KMS-11 (cell line): ENCODE data around the gene UBIAD1.

Experiments
- H2AFZ ChIP-seq: fragments of 200-600 bp; sonication (generic); 2 replicates; pipeline ENCODE4 v1.6.1; 2016; ENCODE audit warnings: antibody characterized with exemption, mixed run types, low read depth
- H3K27ac ChIP-seq: fragments of 200-600 bp; sonication (generic); 2 replicates; pipeline ENCODE4 v1.6.1; 2016; ENCODE audit warnings: mild to moderate bottlenecking, mixed run types
- H3K27me3 ChIP-seq: fragments of 200-600 bp; sonication (generic); 2 replicates; pipeline ENCODE4 v1.6.1; 2017; ENCODE audit warnings: mild to moderate bottlenecking, low read depth, mixed run types, moderate library complexity; ENCODE audit not compliant: insufficient read depth
- H3K36me3 ChIP-seq: fragments of 200-600 bp; sonication (generic); 2 replicates; pipeline ENCODE4 v1.6.1; 2017; ENCODE audit warnings: mild to moderate bottlenecking, mixed run types; ENCODE audit not compliant: insufficient read depth
- H3K4me1 ChIP-seq: fragments of 200-600 bp; sonication (generic); 2 replicates; pipeline ENCODE4 v1.6.1; 2016; ENCODE audit warnings: mild to moderate bottlenecking, low read depth, mixed run types; ENCODE audit not compliant: poor library complexity, severe bottlenecking
- H3K4me2 ChIP-seq: fragments of 200-600 bp; sonication (generic); 2 replicates; pipeline ENCODE4 v1.7.0; 2016; ENCODE audit warnings: mild to moderate bottlenecking, mixed run types
- H3K4me3 ChIP-seq: fragments of 200-600 bp; sonication (generic); IDR thresholded peaks from 2 replicates; pipeline ENCODE4 v1.6.1; 2017; ENCODE audit warnings: low read depth, low read length, mixed read lengths; ENCODE audit not compliant: insufficient read depth
- H3K79me2 ChIP-seq: fragments of 200-600 bp; sonication (generic); 2 replicates; pipeline ENCODE4 v1.6.1; 2016; ENCODE audit warnings: low read depth, mixed run types; ENCODE audit not compliant: insufficient read depth
- H3K9ac ChIP-seq: fragments of 200-600 bp; sonication (generic); 2 replicates; pipeline ENCODE4 v1.6.1; 2016; ENCODE audit warnings: mild to moderate bottlenecking, mixed run types
- H4K20me1 ChIP-seq: fragments of 200-600 bp; sonication (generic); 2 replicates; pipeline ENCODE4 v1.6.1; 2016; ENCODE audit warnings: mild to moderate bottlenecking, mixed run types; ENCODE audit not compliant: insufficient read depth
- CTCF ChIP-seq: fragments of 200-600 bp; sonication (generic); conservative IDR thresholded peaks from 2 replicates; pipeline ENCODE4 v1.6.1; 2017; ENCODE audit warnings: low read depth, mild to moderate bottlenecking, antibody characterized with exemption, low read length, moderate library complexity, mixed read lengths

UBIAD1 gene

GRCh38 chr1:11281518-11282331 is 8.7 kb downstream of the UBIAD1 start:
- TF ChIP-seq CTCF: no peak
- no peak overlapping the region for H2AFZ ChIP-seq
- peaks cover 15% of the 10 kb centered on the region; the same call in 1 of the 2 replicates for H3K79me2 ChIP-seq
- no peak overlapping the region for H3K9ac ChIP-seq
- no peak overlapping the region for H3K4me3 ChIP-seq
- no peaks in the 10 kb centered on the region for H4K20me1 ChIP-seq
- H3K4me1 ChIP-seq: no peaks in the 10 kb centered on the region
- H3K36me3 ChIP-seq: no peaks in the 10 kb centered on the region; the same call in 1 of the 2 replicates
- no peaks in the 10 kb centered on the region for H3K27me3 ChIP-seq
- H3K4me2 ChIP-seq: no peak overlapping the region
- no peak overlapping the region for H3K27ac ChIP-seq

GRCh38 chr1:11283151-11283550 is 10.2 kb downstream of the UBIAD1 start:
- H3K4me1 ChIP-seq: no peaks in the 10 kb centered on the region
- H2AFZ ChIP-seq: no peak overlapping the region
- TF ChIP-seq CTCF: no peak
- H3K79me2 ChIP-seq: peaks cover 13% of the 10 kb centered on the region; the same call in 1 of the 2 replicates
- H3K4me2 ChIP-seq: no peak overlapping the region
- no peak overlapping the region for H3K27ac ChIP-seq
- H3K9ac ChIP-seq: no peak overlapping the region
- H3K4me3 ChIP-seq: no peak overlapping the region
- H3K27me3 ChIP-seq: no peaks in the 10 kb centered on the region
- H3K36me3 ChIP-seq: no peaks in the 10 kb centered on the region; the same call in 1 of the 2 replicates
- no peaks in the 10 kb centered on the region for H4K20me1 ChIP-seq

GRCh38 chr1:11284784-11285183 is 11.8 kb downstream of the UBIAD1 start:
- H3K4me1 ChIP-seq: no peaks in the 10 kb centered on the region
- TF ChIP-seq CTCF: no peak
- H3K9ac ChIP-seq: no peak overlapping the region
- no peak overlapping the region for H3K27ac ChIP-seq
- no peaks in the 10 kb centered on the region for H4K20me1 ChIP-seq
- H3K79me2 ChIP-seq: peaks cover 13% of the 10 kb centered on the region; the same call in 1 of the 2 replicates
- no peak overlapping the region for H2AFZ ChIP-seq
- no peaks in the 10 kb centered on the region for H3K27me3 ChIP-seq
- no peaks in the 10 kb centered on the region for H3K36me3 ChIP-seq
- no peak overlapping the region for H3K4me2 ChIP-seq
- no peak overlapping the region for H3K4me3 ChIP-seq

- no peak overlapping the region for H3K9ac ChIP-seq
- peaks cover 11% of the 10 kb centered on the region; the same call in 1 of the 2 replicates for H3K79me2 ChIP-seq
- no peaks in the 10 kb centered on the region for H3K4me1 ChIP-seq
- no peaks in the 10 kb centered on the region for H4K20me1 ChIP-seq
- 0 out of 2 replicates have a peak, but pooled peaks have one; percentile 43 for TF ChIP-seq CTCF
- H3K27me3 ChIP-seq: no peaks in the 10 kb centered on the region
- H3K4me2 ChIP-seq: no peak overlapping the region
- no peak overlapping the region for H3K27ac ChIP-seq
- no peak overlapping the region for H3K4me3 ChIP-seq
- no peaks in the 10 kb centered on the region for H3K36me3 ChIP-seq
- H2AFZ ChIP-seq: no peak overlapping the region
Observed at GRCh38 chr1:11285883-11286734, 13.1 kb downstream of the UBIAD1 start.
